GM19023 (cell line): ENCODE measurements around the gene SPRED2.
"Not testable (repeated sequence)": the region's sequence is repeated elsewhere in the genome, so short reads cannot be mapped to it uniquely, and the experiment has no call there.

Experiments used
- ATAC-seq: cut with Tn5 transposase; IDR thresholded peaks from one replicate; pipeline ENCODE4 v1.9.1; 2021; ENCODE audit warnings: mild to moderate bottlenecking, moderate library complexity; ENCODE audit not compliant: unreplicated experiment

The SPRED2 gene

DNA sequence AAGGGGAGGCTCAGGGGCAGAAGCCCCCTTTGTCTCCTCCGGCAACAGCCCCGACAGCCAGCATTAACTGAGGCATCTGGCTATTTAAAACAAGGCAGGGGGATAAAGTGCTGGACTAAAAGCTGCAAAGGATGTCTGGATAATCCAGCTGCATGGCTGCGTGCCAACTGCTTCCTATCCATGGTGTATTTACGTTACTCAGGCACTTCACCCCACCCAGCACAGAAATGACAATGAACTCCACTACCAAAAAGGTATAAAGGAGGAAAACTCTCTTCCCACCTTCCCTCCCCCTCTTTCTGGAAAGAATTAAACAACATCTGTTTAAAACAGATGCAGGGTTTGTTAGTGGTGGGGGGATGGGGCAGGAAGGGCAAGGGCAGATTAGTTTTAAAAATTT, 82.5 kb downstream of the SPRED2 start:
- no peak for ATAC-seq

DNA sequence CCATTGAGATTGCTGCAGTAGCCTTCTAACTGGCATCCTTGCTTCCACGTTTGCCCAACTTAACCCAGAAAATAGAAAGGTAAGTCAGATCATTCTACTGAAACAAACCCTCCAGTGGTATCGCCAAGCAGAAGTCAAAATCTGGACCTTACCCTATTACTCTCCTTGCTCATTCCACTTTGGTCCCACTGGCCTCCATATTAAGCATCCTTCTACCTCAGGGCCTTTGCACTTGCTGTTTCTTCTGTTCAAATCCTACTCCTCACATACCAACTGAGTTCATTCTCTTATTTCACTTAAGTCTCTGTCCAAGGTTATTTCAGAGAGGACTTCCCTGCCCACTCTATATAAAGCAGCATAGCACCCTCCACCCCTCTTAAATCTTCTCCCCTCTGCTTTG, 84.5 kb downstream of the SPRED2 start:
- no peak for ATAC-seq

DNA sequence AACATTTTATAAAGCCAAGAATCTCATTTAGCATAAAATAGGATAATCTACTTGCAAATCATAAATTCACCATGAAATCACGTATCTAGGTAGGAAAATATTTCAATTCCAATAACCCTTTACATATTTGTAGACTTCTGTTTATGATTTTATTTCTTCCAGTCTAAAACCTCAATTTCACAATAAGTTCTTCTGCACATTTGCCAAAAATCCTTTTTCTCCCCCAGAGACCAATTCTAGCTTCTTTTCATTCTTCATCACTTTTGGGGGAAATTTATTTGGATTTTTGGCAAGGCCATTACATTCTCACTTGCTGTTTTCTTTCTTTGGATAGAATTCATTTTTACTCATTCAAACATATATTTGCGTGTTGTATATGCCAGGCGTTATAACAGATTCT, 86.8 kb downstream of the SPRED2 start:
- ATAC-seq, result no peak

DNA sequence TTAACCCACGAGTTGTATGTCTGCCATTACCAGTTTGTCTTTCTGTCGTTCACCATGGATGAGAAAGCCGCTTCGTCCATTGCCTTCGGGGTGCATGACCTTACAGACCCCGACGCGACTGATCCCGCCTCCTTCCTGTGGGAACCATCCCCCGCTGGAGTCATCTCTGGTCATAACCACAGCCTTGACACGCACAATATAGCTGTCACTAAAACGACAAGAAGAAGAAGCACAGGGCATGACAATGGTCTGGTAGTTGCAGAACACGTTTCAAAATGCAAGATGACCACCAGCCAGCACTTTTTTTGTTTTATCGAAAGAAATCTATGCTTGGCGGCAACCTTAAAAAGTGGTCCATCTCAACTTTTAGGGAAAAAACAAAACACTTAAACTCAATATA, 87.7 kb downstream of the SPRED2 start:
- no peak for ATAC-seq

DNA sequence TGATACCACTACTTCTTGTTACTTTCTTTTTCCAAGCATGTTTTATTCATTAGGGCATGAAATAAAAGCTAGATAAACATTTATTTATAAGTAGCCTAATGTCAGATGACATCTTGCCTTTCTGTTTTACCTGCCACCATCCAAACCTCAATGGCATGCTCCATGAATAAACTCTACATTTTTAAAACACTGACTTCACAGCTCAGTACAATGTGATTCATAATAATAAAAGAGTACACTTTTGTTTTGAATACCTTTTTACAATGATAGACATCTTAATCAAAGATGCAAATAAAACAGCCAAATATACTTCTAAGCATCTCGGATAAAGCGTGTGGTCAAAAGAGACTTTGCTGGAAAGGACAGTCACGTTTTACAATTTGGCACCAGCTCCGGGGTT, 88.2 kb downstream of the SPRED2 start:
- no peak for ATAC-seq

DNA sequence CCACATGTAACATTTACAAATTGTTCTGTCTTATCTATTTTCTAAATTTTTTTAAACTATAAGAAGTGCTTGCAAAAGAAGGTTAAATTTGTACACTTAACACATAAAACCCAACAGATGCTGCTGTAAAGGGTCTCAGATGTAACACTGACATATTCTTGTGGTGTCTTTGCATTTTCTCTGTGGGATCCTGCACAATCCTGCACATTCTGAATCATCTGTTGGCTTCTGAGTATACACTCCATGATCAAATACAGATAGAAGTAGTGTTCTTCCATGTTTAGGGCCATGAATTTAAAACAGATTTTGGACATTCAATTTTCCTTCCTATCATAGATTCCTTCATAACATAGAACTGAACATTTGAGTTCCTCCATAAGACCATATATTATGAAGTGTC, 89.0 kb downstream of the SPRED2 start:
- ATAC-seq, result no peak

DNA sequence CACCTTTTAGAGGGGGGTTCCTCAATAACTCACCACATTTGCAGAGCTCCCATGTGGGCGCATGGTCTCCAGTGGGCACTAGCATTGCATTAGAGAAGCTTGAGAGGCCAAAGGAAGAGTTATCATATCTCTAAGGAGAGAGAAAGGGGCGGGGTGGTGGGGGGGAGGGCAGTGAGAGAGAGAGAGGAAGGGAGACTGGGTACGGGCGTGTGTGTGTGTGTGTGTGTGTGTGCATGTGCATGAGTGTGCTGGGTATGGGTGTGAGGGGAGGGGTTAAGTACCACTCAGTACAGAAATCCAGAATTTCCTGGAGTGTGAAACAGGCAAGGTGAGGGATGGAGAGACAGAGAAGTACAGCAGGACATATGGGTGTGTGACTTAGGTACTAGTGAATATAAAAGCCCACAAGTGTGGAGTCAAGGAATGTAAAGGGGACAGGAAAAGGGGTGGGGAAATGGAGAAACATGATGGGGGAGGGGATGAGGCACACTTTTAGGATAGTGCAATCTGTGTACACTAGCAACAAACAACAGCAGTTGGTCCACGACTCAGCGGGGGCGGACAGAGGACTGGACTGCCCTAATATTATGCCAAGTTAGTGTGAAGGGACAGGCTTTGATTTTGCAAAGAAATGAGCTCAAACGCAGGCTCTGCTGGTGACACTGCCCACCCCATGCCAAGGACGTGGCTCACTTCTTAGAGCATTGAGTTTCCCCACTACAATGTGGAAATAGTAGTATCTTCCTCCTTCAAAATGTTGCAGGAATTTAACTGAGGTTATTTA, 91.3 kb downstream of the SPRED2 start:
- ATAC-seq, result no peak

DNA sequence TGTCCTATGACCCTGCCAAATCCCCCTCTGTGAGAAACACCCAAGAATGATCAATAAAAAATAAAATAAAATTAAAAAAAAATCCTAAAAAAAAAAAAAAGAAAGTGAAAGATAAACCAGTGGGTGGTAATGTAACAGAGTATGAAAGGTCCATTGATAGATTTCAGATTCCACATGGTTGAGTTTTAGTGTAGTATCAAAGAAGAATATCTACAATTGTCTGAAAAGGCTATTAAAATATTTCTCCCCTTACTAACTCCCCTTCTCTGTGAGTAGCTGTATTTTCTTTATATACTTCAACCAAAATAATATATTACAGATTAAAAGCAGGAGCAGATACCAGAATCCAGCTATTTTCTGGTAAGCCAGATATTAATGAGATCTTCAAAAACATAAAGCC, 92.8 kb downstream of the SPRED2 start:
- no peak for ATAC-seq

DNA sequence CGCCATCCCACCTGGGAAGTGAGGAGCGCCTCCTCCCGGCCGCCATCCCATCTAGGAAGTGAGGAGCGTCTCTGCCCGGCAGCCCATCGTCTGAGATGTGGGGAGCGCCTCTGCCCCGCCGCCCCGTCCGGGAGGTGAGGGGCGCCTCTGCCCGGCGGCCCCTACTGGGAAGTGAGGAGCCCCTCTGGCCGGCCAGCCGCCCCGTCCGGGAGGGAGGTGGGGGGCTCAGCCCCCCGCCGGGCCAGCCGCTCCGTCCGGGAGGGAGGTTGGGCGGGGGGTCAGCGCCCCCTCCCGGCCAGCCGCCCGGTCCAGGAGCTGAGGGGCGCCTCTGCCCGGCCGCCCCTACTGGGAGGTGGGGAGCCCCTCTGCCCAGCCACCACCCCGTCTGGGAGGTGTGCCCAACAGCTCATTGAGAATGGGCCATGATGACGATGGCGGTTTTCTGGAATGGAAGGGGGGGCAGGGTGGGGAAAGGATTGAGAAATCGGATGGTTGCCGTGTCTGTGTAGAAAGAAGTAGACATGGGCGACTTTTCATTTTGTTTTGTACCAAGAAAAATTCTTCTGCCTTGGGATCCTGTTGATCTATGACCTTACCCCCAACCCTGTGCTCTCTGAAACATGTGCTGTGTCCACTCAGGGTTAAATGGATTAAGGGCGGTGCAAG, 93.4 kb downstream of the SPRED2 start:
- not testable (repeated sequence) for ATAC-seq

DNA sequence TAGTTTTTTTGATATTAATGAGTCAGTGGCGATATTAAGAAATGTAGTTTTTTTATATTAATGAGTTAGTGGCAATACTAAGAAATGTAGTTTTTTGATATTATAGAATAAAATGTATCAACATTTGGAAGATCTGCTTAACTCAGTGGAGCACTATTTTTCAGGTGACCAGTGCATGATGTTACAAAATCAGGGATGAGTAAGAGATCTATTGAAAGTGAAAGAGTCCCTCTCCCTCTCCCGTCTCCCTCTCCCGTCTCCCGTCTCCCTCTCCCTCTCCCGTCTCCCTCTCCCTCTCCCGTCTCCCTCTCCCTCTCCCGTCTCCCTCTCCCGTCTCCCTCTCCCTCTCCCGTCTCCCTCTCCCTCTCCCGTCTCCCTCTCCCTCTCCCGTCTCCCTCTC, 94.5 kb downstream of the SPRED2 start:
- not testable (repeated sequence) for ATAC-seq

DNA sequence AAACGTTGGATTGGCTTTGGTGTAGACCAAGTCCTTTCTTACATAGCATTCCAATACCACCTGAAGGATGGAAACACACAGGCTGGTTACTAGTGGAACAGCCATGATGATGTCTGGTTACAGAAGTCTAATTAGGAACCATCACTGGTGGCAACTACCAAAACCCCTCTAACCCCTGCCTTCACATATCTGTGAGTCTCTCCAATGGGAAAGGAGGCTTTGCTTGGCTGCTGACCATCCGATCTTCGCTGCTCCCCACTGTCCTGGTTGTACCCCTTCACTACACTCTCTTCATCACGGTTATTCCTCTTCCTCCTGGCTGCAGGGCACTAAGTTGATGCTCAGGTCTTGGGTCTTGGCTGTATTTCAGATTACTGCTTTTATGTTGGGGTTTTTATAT, 97.7 kb downstream of the SPRED2 start:
- ATAC-seq, result no peak

DNA sequence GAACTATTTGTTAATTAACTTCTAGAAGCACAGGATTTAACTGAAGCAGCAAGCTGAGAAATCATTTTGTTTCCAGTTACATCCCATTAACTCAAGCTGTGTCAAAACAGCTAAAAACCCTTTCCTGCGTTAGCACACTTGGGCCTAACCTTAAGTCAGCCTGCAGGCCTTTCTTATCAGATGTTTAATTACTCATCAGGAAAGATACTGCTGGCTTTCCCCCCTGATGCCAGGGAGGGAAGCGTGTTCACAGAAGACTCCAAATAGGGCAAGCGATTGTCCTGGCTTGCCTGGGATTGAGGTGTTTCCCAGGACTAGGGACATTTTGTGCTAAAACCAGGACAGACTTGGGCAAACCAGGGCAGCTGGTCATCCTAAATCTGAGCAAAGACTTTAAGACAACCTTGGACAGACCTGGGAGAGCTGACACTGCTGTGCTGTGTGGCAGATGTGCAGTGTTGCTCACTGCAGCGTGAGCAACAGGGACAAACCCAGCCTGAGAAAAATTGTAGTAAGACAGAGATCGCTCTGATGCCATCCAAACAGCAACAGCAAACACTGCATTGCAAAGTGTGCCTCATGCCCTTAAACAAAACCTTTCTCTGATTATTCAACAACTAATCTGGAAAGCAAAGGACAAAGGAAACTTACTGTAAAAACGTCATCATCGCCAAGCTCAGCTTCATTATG, 100.9 kb downstream of the SPRED2 start:
- no peak for ATAC-seq

DNA sequence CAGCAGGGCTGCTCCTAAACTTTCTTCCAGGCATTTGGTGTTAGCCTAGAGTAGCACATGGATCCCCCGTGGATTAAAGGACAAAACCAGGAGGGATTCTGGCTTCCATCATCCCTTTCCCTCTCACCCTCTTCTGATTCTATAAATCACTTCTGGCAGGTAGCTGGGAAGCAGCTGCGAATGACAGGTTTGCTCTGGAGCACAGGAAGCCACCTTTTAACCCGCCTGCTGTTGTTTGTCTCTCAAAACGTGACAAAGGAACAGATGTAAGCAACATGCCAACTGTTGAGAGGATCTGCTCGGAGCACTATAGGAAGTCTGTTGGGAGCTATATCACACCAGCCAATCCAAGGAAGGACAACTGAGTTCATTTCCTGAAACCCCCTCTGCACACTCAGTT, 102.9 kb downstream of the SPRED2 start:
- no peak for ATAC-seq

DNA sequence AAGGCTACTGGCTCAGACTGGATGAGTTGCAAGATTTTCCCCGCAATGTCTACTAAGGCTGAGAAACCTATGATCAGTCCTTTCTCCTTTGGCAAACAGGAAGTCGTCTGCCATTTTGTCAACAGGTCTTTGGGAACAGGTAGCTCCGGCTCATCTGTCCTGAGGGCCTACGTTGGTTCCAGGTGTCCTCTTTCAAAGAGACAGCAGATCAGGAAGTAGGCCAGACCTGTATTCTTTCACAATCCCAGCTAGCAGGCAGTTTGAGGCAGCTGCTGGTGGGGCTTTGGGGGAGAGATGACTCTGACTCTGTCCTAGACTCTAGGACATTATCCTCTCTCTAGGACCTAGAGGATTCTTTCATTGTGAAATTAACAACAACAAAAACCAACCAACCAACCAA, 106.1 kb downstream of the SPRED2 start:
- ATAC-seq, result no peak

DNA sequence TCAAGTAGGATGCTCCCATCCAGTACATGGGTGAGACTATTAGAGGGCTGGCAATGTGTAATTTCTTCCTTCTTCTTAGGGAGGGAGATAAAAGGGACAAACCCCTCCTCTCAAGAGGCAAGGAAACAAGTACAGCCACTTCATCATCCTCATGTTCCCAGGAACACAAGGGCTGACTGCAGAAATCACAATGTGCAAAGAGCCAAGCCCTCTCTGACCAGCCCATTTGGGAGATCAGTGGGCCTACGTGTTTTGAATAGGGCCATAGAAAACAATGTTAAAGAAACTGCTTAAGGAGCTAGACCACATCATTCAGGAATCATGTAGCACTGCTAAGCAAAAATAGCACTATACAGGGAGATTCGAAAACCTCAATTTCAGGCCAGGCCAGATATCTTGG, 107.3 kb downstream of the SPRED2 start:
- ATAC-seq, result no peak

DNA sequence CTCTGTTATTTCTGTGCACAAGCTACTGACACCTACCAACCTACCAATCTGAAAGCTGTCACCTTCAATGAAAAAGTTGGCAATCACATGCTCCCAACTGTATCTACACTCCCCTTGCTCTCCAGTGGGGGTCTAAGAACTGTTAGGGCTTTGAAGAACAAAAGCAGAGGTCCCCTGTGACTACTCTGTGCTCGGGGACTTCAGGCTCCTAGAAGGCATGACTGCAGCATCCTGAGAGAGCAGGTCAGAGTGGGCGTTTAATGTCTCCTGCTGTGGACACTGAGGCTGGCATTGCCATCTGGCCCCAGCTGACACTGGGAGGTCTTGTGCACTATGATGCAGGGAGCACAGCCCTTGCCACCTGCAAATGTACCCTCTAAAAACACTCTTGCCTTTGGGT, 111.5 kb downstream of the SPRED2 start:
- ATAC-seq, result no peak

DNA sequence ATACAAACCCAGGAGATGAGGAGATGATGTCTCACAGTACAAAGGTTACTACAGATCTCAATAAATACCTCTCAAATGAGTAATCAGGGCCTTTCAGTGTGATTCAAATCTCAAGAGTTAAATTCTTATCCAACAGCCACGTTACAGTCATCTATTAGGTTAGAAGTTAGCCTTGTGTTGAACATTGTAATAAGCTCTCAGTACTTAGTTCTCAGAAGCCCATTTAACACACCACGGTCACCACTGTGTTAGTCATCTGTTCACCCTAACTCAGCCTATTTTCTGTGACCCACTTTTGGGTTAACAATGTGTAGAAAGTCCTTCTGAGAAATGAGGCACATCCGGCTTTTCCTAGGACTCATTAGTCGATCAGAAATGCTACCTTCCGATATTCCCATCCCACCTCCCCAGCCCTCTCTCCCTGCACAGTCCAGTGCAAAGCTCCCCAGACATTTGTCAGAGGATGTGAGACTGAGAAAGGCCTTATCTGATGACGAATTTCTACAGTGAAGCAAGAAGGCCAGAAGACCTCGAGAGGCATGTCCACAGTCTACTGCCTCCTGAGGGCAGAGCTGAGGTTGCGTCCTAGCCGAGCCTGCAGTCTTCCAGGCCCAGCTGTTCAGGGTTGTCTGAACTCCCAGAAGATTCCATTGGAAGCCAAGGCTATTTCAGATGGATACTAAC, 112.2 kb downstream of the SPRED2 start:
- peak; percentile 77 for ATAC-seq

DNA sequence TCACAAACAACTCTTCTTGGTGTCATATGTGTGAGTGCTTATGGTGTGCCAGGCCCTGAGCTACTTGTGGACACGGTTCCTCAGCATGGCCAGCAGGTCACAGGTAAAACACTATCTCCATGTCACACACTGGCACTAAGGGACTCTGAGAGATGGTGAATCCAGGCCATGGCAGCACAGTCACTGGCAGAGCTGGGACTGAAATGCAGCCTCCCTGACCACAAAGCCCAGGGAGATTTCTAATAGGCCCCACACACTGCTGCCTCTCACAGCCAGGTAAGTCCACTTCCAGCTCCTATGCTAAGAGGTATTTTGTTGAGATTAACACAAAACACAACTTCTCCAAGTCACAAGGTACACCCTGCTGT, 112.7 kb downstream of the SPRED2 start:
- ATAC-seq, result no peak

DNA sequence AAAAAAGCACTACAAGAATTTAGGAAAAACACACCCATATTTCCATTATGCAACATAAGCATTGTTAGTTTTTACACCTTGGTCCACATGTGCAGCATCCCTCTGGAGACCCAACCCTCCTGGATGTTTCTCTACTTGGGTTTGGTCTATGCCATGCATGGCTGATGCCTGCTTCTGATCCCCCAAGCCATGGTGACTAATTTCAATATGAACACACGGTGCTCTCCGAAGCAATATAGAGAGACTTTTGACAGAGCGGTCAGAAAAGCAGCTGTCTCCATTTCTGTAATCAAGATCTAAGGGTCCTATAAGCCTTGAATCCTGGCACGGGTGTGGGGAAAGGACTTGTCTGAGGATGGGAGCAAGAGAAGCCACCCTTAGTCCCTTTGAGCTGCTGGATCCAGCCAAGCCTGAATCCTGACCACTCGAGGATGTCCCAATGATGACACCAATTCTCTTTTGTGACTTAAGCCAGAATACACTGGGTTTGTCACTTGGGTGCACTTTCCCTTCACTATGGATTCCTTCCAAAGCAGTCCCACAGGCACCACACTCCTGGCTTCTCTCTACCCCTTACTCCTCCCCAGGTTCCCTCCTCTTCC, 113.2 kb downstream of the SPRED2 start:
- no peak for ATAC-seq

DNA sequence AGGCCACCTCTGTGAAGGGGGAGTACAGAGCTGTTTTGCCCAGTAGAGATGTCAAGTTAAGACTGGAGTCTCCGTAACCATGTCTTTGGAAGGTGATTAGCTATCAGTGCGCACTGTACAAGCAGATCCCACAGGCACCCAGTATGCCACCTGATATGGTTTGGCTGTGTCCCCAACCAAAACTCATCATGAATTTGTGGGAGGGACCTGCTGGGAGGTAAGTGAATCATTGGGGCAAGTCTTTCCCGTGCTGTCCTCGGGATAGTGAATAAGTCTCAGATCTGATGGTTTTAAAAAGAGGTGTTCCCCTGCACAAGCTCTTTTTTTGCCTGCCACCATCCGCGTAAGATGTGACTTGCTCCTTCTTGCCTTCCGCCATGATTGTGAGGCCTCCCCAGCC, 114.6 kb downstream of the SPRED2 start:
- ATAC-seq, result no peak

DNA sequence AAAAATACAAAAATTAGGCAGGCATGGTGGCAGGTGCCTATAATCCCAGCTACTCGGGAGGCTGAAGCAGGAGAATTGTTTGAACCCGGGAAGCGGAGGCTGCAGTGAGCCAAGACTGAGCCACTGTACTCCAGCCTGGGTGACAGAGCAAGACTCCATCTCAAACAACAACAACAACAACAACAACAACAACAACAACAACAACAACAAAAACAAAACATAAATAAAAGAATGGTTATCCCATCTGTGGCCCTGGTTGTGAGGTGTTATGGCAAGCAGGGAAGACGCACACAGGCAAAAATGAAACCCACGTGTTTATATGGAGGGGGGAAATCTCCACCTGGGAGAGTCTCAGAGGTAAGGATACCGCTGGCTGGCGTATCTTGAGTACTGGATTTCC, 115.0 kb downstream of the SPRED2 start:
- not testable (repeated sequence) for ATAC-seq
